ENCODE results near the gene TMEM232. TPM values are rescaled to one million over a fixed set of nuclear protein-coding genes. Genes with fewer than 3 reads are reported as not detected.

Gene TMEM232
- total RNA-seq, 2 experiments from 2014 or later, result 0.98 to 1.1 TPM

- no peak overlapping the region for H3K27ac ChIP-seq (ENCODE audit: low read depth in 1 of 2, low read length in 2 of 2)
- ChIA-PET CTCF (no interaction called here), POLR2A (no interaction called here)
- no peak overlapping the region for H3K27ac Mint-ChIP-seq
- no peak for TF ChIP-seq CTCF (IDR thresholded peaks at IDR 0.05)
- ATAC-seq (ENCODE audit: poor library complexity), result no peak
- no peaks in the 10 kb centered on the region for H3K9me3 Mint-ChIP-seq
- H3K4me1 ChIP-seq (ENCODE audit: insufficient read depth, low read length), result no peaks in the 10 kb centered on the region
- H3K36me3 Mint-ChIP-seq (ENCODE audit: low read depth), result no peaks in the 10 kb centered on the region
- no peaks in the 10 kb centered on the region for H3K9me3 ChIP-seq (ENCODE audit: control insufficient read depth in 1 of 2, insufficient read depth in 1 of 2, low read length in 2 of 2)
- intact Hi-C loops (cut with DNase I, micrococcal nuclease), result no loop called here
- no peaks in the 10 kb centered on the region for H3K36me3 ChIP-seq (ENCODE audit: insufficient read depth, low read length)
- DNase-seq, result no peak
- peaks cover 6 to 7% of the 10 kb centered on the region in 2 experiments for H3K27me3 ChIP-seq (ENCODE audit: control insufficient read depth in 1 of 2, insufficient read depth in 2 of 2, low read length in 2 of 2)
- no peak overlapping the region for H3K4me3 ChIP-seq (ENCODE audit: low read length)
- H3K27me3 Mint-ChIP-seq, result peaks cover 55% of the 10 kb centered on the region
- no peak overlapping the region for H3K4me3 Mint-ChIP-seq
- no peaks in the 10 kb centered on the region for H3K4me1 Mint-ChIP-seq (ENCODE audit: low read depth)
Observed at GRCh38 chr5:110707260-110707844, 19.1 kb downstream of the TMEM232 start.

GRCh38 chr5:110705349-110705748, 21.1 kb downstream of the TMEM232 start:
- Mint-ChIP-seq H3K9me3 (no peaks in the 10 kb centered on the region), H3K27ac (no peak overlapping the region), H3K4me3 (no peak overlapping the region), H3K4me1 (ENCODE audit: low read depth) (no peaks in the 10 kb centered on the region), H3K36me3 (ENCODE audit: low read depth) (no peaks in the 10 kb centered on the region), H3K27me3 (peaks cover 48% of the 10 kb centered on the region)
- Histone ChIP-seq H3K9me3 (ENCODE audit: control insufficient read depth in 1 of 2, insufficient read depth in 1 of 2, low read length in 2 of 2) (no peaks in the 10 kb centered on the region), H3K27me3 (ENCODE audit: control insufficient read depth in 1 of 2, insufficient read depth in 2 of 2, low read length in 2 of 2) (peaks cover 6 to 9% of the 10 kb centered on the region in 2 experiments), H3K4me1 (ENCODE audit: insufficient read depth, low read length) (no peaks in the 10 kb centered on the region), H3K27ac (ENCODE audit: low read depth in 1 of 2, low read length in 2 of 2) (no peak overlapping the region), H3K36me3 (ENCODE audit: insufficient read depth, low read length) (no peaks in the 10 kb centered on the region), H3K4me3 (ENCODE audit: low read length) (no peak overlapping the region)
- intact Hi-C loops (cut with DNase I, micrococcal nuclease), result no loop called here
- TF ChIP-seq CTCF (IDR thresholded peaks at IDR 0.05), result no peak
- DNase-seq, result no peak
- no peak for ATAC-seq (ENCODE audit: poor library complexity)
- ChIA-PET POLR2A (no interaction called here), CTCF (no interaction called here)

GRCh38 chr5:110703481-110703880, 23.0 kb downstream of the TMEM232 start:
- ChIA-PET CTCF (no interaction called here), POLR2A (no interaction called here)
- H3K9me3 Mint-ChIP-seq, result no peaks in the 10 kb centered on the region
- intact Hi-C loops (cut with DNase I, micrococcal nuclease), result no loop called here
- Histone ChIP-seq H3K27me3 (ENCODE audit: control insufficient read depth in 1 of 2, insufficient read depth in 2 of 2, low read length in 2 of 2) (peaks cover 6 to 9% of the 10 kb centered on the region in 2 experiments), H3K9me3 (ENCODE audit: control insufficient read depth in 1 of 2, insufficient read depth in 1 of 2, low read length in 2 of 2) (no peaks in the 10 kb centered on the region), H3K36me3 (ENCODE audit: insufficient read depth, low read length) (no peaks in the 10 kb centered on the region), H3K4me3 (ENCODE audit: low read length) (no peak overlapping the region), H3K4me1 (ENCODE audit: insufficient read depth, low read length) (no peaks in the 10 kb centered on the region), H3K27ac (ENCODE audit: low read depth in 1 of 2, low read length in 2 of 2) (no peak overlapping the region)
- H3K4me3 Mint-ChIP-seq, result no peak overlapping the region
- ATAC-seq (ENCODE audit: poor library complexity) (no peak), DNase-seq (no peak)
- no peaks in the 10 kb centered on the region for H3K4me1 Mint-ChIP-seq (ENCODE audit: low read depth)
- no peaks in the 10 kb centered on the region for H3K36me3 Mint-ChIP-seq (ENCODE audit: low read depth)
- peaks cover 43% of the 10 kb centered on the region for H3K27me3 Mint-ChIP-seq
- no peak for TF ChIP-seq CTCF (IDR thresholded peaks at IDR 0.05)
- H3K27ac Mint-ChIP-seq, result no peak overlapping the region

All from CD4-positive, alpha-beta T cell (primary cell).